ENCODE data around the gene UQCRFS1.
"Not testable (repeated sequence)": the region's sequence is repeated elsewhere in the genome, so short reads cannot be mapped to it uniquely, and the experiment has no call there.

Gene UQCRFS1

DNA sequence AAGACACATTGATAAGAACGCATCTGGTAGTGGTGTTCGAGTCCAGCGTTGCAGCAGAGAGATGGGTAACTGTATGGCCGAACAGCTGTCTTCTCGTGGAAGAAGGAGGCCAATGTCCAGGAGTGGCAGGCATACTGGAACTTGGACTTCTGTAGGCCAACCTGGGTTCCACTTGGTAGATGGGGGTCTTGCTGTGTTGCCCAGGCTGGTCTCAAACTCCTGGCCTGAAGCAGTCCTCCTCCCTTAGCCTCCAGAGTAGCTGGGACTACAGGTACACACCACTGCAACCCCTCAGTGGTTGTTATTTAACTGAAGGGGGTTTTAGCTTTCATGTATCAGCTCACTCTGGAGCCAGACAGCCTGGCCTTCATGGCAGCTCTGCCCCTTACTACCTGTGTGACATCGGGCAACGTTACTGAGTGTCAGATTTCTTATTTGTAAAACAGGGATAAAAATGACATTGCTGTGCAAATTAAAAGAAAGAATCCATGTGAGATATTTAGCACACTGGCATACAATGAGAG, 2.4 kb upstream of the UQCRFS1 start:
- TF ChIP-seq, protein P1, sequence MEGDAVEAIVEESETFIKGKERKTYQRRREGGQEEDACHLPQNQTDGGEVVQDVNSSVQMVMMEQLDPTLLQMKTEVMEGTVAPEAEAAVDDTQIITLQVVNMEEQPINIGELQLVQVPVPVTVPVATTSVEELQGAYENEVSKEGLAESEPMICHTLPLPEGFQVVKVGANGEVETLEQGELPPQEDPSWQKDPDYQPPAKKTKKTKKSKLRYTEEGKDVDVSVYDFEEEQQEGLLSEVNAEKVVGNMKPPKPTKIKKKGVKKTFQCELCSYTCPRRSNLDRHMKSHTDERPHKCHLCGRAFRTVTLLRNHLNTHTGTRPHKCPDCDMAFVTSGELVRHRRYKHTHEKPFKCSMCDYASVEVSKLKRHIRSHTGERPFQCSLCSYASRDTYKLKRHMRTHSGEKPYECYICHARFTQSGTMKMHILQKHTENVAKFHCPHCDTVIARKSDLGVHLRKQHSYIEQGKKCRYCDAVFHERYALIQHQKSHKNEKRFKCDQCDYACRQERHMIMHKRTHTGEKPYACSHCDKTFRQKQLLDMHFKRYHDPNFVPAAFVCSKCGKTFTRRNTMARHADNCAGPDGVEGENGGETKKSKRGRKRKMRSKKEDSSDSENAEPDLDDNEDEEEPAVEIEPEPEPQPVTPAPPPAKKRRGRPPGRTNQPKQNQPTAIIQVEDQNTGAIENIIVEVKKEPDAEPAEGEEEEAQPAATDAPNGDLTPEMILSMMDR (IDR thresholded peaks at IDR 0.05; ENCODE audit: borderline replicate concordance, insufficient read depth, low read depth, low read length), result no peak
- H3K4me3 ChIP-seq (ENCODE audit: low read depth, low read length), result no peak overlapping the region

DNA sequence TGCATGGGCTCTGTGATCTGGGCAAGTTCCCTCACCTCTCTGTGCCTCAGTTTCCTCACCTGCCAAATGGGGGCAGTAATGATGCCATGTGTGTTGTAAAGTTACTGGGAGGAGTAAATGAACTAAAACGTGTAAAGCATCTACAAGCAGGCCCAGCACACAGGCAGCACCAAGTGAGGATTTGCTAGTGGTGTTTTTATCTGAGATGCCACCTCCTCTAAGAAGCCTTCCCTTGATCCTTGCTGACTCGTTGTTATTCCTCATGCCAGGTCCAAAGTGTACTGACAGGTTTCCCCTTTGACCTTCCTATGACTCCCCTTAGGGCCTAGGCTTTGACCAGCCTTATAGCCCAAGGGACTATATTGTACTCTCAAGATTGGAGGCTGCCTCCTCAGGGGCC, 1.5 kb upstream of the UQCRFS1 start:
- no peak overlapping the region for H3K4me3 ChIP-seq (ENCODE audit: low read depth, low read length)
- TF ChIP-seq, protein P1 (IDR thresholded peaks at IDR 0.05; ENCODE audit: borderline replicate concordance, insufficient read depth, low read depth, low read length), result no peak

DNA sequence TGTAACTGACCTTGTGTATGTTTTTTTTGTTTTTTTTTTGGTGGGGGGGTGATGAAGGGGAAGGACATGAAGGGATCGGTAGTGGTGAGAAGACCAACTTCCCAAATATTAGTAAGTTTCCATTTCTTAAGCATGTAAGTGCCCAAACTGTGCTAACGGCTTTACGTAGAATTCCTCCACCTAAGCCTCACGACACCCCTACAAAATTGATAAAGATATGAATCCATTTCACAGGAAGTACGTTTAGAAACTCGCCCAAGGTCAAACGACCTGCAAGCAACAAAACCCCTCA, 649 bp downstream of the UQCRFS1 start:
- peak overlapping the region; percentile 93 for H3K4me3 ChIP-seq (ENCODE audit: low read depth, low read length)
- TF ChIP-seq, protein P1 (IDR thresholded peaks at IDR 0.05; ENCODE audit: borderline replicate concordance, insufficient read depth, low read depth, low read length), result no peak

DNA sequence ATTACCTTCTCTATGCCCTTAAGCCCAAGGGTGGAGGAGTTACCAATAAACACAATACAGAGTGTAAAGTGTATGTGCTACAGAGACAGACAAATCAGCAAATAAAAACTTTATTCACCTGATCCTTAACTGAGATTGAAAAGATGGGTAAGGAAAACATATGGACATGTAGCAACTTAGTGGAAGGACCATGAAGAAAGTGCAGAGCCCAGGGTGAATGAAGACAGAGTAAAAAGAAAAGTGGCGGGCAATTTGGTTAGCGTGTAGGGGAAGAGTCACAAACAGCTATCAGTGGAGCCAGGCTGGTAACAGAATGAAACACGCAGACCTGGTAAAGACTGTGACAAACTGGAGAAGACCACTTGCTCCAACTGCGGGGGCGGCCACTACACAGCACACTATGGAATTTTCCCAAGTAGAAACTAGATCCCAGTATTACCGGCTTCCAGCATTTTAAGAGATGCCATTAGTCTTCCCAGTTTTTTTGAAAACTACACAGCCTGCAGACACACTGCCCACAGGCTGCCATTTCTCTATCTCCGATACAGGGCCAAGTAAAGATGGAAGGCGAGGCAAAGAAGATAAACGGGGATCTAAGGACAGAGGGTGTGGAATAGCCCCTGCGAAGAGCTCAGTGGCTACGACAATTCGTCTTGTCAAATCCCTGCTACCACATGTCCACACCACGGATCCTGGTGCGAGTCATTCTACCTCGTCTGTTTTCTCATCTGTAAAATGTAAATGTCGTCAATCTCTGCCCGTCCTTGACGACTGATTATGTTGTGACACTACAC, 1.2 kb downstream of the UQCRFS1 start:
- TF ChIP-seq, protein P1 (IDR thresholded peaks at IDR 0.05; ENCODE audit: borderline replicate concordance, insufficient read depth, low read depth, low read length), result no peak
- H3K4me3 ChIP-seq (ENCODE audit: low read depth, low read length), result peak overlapping the region; percentile 93

DNA sequence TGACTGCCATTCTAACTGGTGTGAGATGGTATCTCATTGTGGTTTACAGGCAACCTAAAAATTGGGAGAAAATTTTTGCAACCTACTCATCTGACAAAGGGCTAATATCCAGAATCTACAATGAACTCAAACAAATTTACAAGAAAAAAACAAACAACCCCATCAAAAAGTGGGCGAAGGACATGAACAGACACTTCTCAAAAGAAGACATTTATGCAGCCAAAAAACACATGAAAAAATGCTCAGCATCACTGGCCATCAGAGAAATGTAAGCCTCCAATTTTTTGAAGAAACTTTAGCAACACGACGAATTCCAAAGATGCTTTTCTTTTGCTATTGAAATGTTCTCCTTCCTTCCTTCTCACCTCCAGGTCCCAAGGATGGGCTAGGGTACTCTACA, 1.9 kb downstream of the UQCRFS1 start:
- not testable (repeated sequence) for H3K4me3 ChIP-seq (ENCODE audit: low read depth, low read length)

DNA sequence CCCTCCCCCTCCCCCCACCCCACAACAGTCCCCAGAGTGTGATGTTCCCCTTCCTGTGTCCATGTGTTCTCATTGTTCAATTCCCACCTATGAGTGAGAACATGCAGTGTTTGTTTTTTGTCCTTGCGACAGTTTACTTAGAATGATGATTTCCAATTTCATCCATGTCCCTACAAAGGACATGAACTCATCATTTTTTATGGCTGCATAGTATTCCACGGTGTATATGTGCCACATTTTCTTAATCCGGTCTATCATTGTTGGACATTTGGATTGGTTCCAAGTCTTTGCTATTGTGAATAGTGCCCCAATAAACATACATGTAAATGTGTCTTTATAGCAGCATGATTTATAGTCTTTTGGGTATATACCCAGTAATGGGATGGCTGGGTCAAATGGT, 2.4 kb downstream of the UQCRFS1 start:
- not testable (repeated sequence) for H3K4me3 ChIP-seq (ENCODE audit: low read depth, low read length)

DNA sequence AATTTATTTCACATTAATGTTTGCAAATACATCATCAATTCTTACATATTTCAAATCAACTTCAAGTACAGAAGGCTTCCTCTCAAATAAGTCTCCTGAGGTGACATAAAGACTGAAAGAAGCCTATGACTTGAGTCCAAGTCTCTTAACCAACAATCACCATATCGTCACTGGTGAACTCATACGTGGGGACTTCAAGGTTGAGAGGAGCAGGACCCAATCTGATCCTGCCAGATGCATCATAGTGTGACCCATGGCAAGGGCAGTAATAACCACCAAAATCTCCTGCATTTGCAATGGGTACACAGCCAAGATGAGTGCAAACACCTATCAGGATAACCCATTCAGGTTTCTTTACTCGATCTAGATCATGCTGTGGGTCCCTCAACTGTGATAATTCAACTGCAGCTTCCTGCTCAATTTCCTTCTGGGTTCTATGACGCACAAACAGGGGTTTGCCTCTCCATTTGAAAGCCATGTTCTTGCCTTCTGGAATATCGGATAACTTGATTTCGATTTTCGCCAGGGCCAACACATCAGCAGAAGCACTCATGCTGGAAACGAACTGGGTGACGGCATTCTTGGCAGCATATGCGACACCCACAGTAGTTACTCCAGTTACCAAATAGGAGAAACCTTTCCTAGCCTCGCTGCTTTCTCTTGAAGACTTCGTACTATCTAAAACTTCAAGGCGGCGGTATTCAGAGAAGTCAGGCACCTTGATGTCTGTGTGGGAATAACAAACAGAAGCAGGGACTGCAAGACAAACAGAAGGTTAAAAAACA, 5.4 kb downstream of the UQCRFS1 start:
- H3K4me3 ChIP-seq (ENCODE audit: low read depth, low read length), result not testable (repeated sequence)

DNA sequence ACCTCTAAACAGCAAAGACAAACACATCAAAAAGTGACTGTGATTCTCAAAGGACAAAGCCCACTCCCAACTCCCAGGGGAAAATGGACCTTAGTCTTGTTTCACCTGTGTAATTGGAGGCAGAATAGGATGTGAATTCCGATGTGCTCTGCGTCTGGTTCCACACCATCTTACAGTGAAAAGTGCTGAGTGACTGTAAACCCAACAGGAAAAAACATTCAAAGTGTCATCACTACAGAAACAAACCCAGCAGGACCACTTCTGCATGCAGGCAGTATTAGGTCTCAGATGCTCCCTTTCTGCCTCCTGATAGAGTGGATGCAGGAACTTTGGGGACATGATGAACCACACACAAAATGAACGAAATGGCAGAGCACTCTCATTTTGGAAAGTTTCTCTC, 6.5 kb downstream of the UQCRFS1 start:
- TF ChIP-seq, protein P1 (IDR thresholded peaks at IDR 0.05; ENCODE audit: borderline replicate concordance, insufficient read depth, low read depth, low read length), result no peak
- H3K4me3 ChIP-seq (ENCODE audit: low read depth, low read length), result no peak overlapping the region
